H1 (cell line): ENCODE results near the gene LTBR. TPM values are rescaled to one million over a fixed set of nuclear protein-coding genes. Genes with fewer than 3 reads are reported as not detected.
A peak's percentile ranks its signal among the peaks of the same experiment; 100 is the strongest.

Source experiments
- CBX8 ChIP-seq: fragments of 300-800, 300-1000 bp; sonication (generic); IDR thresholded peaks from 2 replicates; pipeline ENCODE4 v1.7.1; 2016; ENCODE audit warnings: low read depth, low read length, borderline replicate concordance
- CHD2 ChIP-seq: IDR thresholded peaks from 2 replicates; pipeline ENCODE4 v1.6.1; 2012; ENCODE audit warnings: low read length, improper control_type of control experiment
- CTCF ChIP-seq, 3 experiments: IDR thresholded peaks; 1 replicate in 2 of 3; 2 replicates in 1 of 3; pipeline versions ENCODE4 v1.5.1 to v1.6.1; 2011; ENCODE audit warnings: low read length in 3 of 3, mild to moderate bottlenecking in 3 of 3, inconsistent platforms in 2 of 3, low read depth in 1 of 3, moderate library complexity in 1 of 3; ENCODE audit not compliant: insufficient read depth in 1 of 3; ENCODE audit errors: control extremely low read depth in 1 of 3
- EGR1 ChIP-seq: IDR thresholded peaks from 2 replicates; pipeline ENCODE4 v1.6.1; 2011; ENCODE audit warnings: low read depth, low read length, borderline replicate concordance
- EP300 ChIP-seq, 2 experiments: IDR thresholded peaks; 1 replicate in 1 of 2; 2 replicates in 1 of 2; pipeline ENCODE4 v1.6.1; 2011 to 2012; ENCODE audit warnings: low read depth in 2 of 2, low read length in 2 of 2, mild to moderate bottlenecking in 2 of 2, borderline replicate concordance in 1 of 2, inconsistent platforms in 1 of 2, moderate library complexity in 1 of 2
- FOSL1 ChIP-seq: IDR thresholded peaks from 2 replicates; pipeline ENCODE4 v1.6.1; 2011; ENCODE audit warnings: mild to moderate bottlenecking, low read depth, low read length, moderate library complexity; ENCODE audit not compliant: insufficient read depth
- GABPA ChIP-seq: IDR thresholded peaks from 2 replicates; pipeline ENCODE4 v1.6.1; 2011; ENCODE audit warnings: mild to moderate bottlenecking, low read length, moderate library complexity, borderline replicate concordance; ENCODE audit not compliant: insufficient read depth
- HDAC6 ChIP-seq: IDR thresholded peaks from one replicate; pipeline ENCODE4 v1.7.1; 2012; ENCODE audit warnings: low read depth, mild to moderate bottlenecking, inconsistent platforms, low read length, moderate library complexity
- JUN ChIP-seq: IDR thresholded peaks from 2 replicates; pipeline ENCODE4 v1.6.1; 2011; ENCODE audit warnings: low read depth, mild to moderate bottlenecking, improper control_type of control experiment, low read length
- KDM5A ChIP-seq: fragments of 200-600 bp; IDR thresholded peaks from 2 replicates; pipeline ENCODE4 v1.7.1; 2012; ENCODE audit warnings: mild to moderate bottlenecking, low read length, inconsistent platforms, mixed read lengths
- NRF1 ChIP-seq: IDR thresholded peaks from 2 replicates; pipeline ENCODE4 v1.6.1; 2011; ENCODE audit warnings: mild to moderate bottlenecking, low read depth, low read length, improper control_type of control experiment
- POLR2AphosphoS5 ChIP-seq: IDR thresholded peaks from 2 replicates; pipeline ENCODE4 v1.6.1; 2011; ENCODE audit warnings: low read depth, low read length
- RXRA ChIP-seq: IDR thresholded peaks from 2 replicates; pipeline ENCODE4 v1.6.1; 2011; ENCODE audit warnings: low read depth, mild to moderate bottlenecking, low read length, moderate library complexity; ENCODE audit not compliant: insufficient read depth
- SIN3A ChIP-seq, 2 experiments: IDR thresholded peaks in 1 of 2; conservative IDR thresholded peaks in 1 of 2; 2 replicates each; pipeline ENCODE4 v1.6.1; 2011 to 2012; ENCODE audit warnings: low read length in 2 of 2, improper control_type of control experiment in 1 of 2, low read depth in 1 of 2, mild to moderate bottlenecking in 1 of 2
- SIRT6 ChIP-seq: IDR thresholded peaks from one replicate; pipeline ENCODE4 v1.7.1; 2012; ENCODE audit warnings: low read length, inconsistent platforms
- SIX5 ChIP-seq: IDR thresholded peaks from 2 replicates; pipeline ENCODE4 v1.6.1; 2011; ENCODE audit warnings: mild to moderate bottlenecking, low read depth, low read length
- SP1 ChIP-seq: IDR thresholded peaks from 2 replicates; pipeline ENCODE4 v1.6.1; 2011; ENCODE audit warnings: low read depth, low read length
- SRF ChIP-seq: IDR thresholded peaks from 2 replicates; pipeline ENCODE4 v1.6.1; 2011; ENCODE audit warnings: mild to moderate bottlenecking, low read depth, low read length, moderate library complexity
- SUZ12 ChIP-seq: fragments of 200-600 bp; sonication (generic); IDR thresholded peaks from 2 replicates; pipeline ENCODE4 v1.6.1; 2012; ENCODE audit warnings: mild to moderate bottlenecking, inconsistent platforms, low read length, moderate library complexity, mixed read lengths
- TAF1 ChIP-seq: IDR thresholded peaks from 2 replicates; pipeline ENCODE4 v1.6.1; 2011; ENCODE audit warnings: mild to moderate bottlenecking, low read depth, low read length
- TEAD4 ChIP-seq: IDR thresholded peaks from 2 replicates; pipeline ENCODE4 v1.6.1; 2012; ENCODE audit warnings: low read depth, low read length, inconsistent platforms, mixed read lengths
- polyA plus RNA-seq, 7 experiments: library from polyadenylated mRNA; depleted of rRNA in 3 of 7; stranded (reverse) in 5 of 7; unstranded in 2 of 7; fragments of >200 nt in 5 of 7; fragments of 200-250 nt in 2 of 7; gene quantifications; 1 replicate in 5 of 7; 2 replicates in 1 of 7; 4 replicates in 1 of 7; pipeline versions ENCODE4 v1.2.1 to v1.2.3, GENCODE V29; 2011 to 2013; ENCODE audit warnings: missing spikeins in 2 of 7, mixed read lengths in 2 of 7
- total RNA-seq: library from RNA; stranded (reverse); fragmentation: NEBNext Ultra II Directional; extraction: Animal tissue kit (Norgen Biotek cat#: 25700); gene quantifications from 2 replicates; pipeline ENCODE4 v1.2.1, GENCODE V29; 2021

Gene LTBR
- total and polyA plus RNA-seq, 2 of the 8 experiments (the other 6 are each of a cell fraction or from before 2014, with no cell fraction given) = 5.1 to 6.3 TPM

- TF ChIP-seq GABPA (no peak), SIX5 (no peak), KDM5A (no peak), CTCF (IDR thresholded peaks at IDR 0.05; ENCODE audit: control extremely low read depth in 1 of 3, insufficient read depth in 1 of 3, low read depth in 1 of 3, low read length in 3 of 3) (peak in 1 of 3 experiments; percentile 32; a peak in 1 of 4 replicates), TEAD4 (no peak), TAF1 (peak; percentile 60), EGR1 (no peak), POLR2AphosphoS5 (peak; percentile 79), SIRT6 (no peak), CHD2 (0 out of 2 replicates have a peak, but pooled peaks have one; percentile 14), EP300 (IDR thresholded peaks at IDR 0.05; ENCODE audit: borderline replicate concordance in 1 of 2, low read depth in 2 of 2, low read length in 2 of 2) (peak in 1 of 2 experiments; percentile 65; a peak in 1 of 3 replicates), RXRA (no peak), SUZ12 (no peak), NRF1 (no peak), CBX8 (no peak), SRF (no peak), FOSL1 (no peak), SP1 (peak; percentile 53; the same call in 1 of the 2 replicates), SIN3A (conservative IDR thresholded peaks at IDR 0.05 in 1 of 2, IDR thresholded peaks at IDR 0.05 in 1 of 2; ENCODE audit: low read depth in 1 of 2, low read length in 2 of 2) (peak in 1 of 2 experiments; percentile 48; a peak in 1 of 4 replicates), HDAC6 (no peak), JUN (no peak)
Measured at GRCh38 chr12:6370994-6371754, 12.8 kb upstream of the LTBR start (continued).
